ENCODE data around the gene ZNF865.

ZNF865 gene

GRCh38 chr19:55597501-55597921, 7.9 kb upstream of the ZNF865 start:
- no peak for DNase-seq (ENCODE audit: low read depth, low spot score)
- Histone ChIP-seq H3K9me3 (ENCODE audit: insufficient read depth, low read length) (no peaks in the 10 kb centered on the region), H3K36me3 (ENCODE audit: insufficient read depth, insufficient read length, low read length) (peaks cover 40% of the 10 kb centered on the region), H3K27me3 (ENCODE audit: insufficient read depth, insufficient read length) (no peaks in the 10 kb centered on the region), H3K4me3 (ENCODE audit: insufficient read length, low read depth) (no peak overlapping the region), H3K4me1 (ENCODE audit: insufficient read depth, insufficient read length) (no peaks in the 10 kb centered on the region), H3K9ac (ENCODE audit: insufficient read length, low read depth) (no peak overlapping the region)
- TF ChIP-seq YY1 (IDR thresholded peaks at IDR 0.05; ENCODE audit: insufficient read depth, insufficient read length) (no peak), SUZ12 (IDR thresholded peaks at IDR 0.05; ENCODE audit: extremely low read depth, insufficient read depth, insufficient read length) (no peak), ZNF274 (IDR thresholded peaks at IDR 0.05; ENCODE audit: low read depth, low read length) (no peak)

- Histone ChIP-seq H3K4me1 (ENCODE audit: insufficient read depth, insufficient read length) (no peaks in the 10 kb centered on the region), H3K9me3 (ENCODE audit: insufficient read depth, low read length) (no peaks in the 10 kb centered on the region), H3K27me3 (ENCODE audit: insufficient read depth, insufficient read length) (no peaks in the 10 kb centered on the region), H3K9ac (ENCODE audit: insufficient read length, low read depth) (no peak overlapping the region), H3K36me3 (ENCODE audit: insufficient read depth, insufficient read length, low read length) (peaks cover 37% of the 10 kb centered on the region), H3K4me3 (ENCODE audit: insufficient read length, low read depth) (no peak overlapping the region)
- no peak for DNase-seq (ENCODE audit: low read depth, low spot score)
- TF ChIP-seq SUZ12 (IDR thresholded peaks at IDR 0.05; ENCODE audit: extremely low read depth, insufficient read depth, insufficient read length) (no peak), ZNF274 (IDR thresholded peaks at IDR 0.05; ENCODE audit: low read depth, low read length) (no peak), YY1 (IDR thresholded peaks at IDR 0.05; ENCODE audit: insufficient read depth, insufficient read length) (no peak)
These were observed 7.4 kb upstream of the ZNF865 start for GRCh38 chr19:55598034-55598433.

- Histone ChIP-seq H3K9ac (ENCODE audit: insufficient read length, low read depth) (peak overlapping the region; percentile 77), H3K4me3 (ENCODE audit: insufficient read length, low read depth) (peak overlapping the region; percentile 75), H3K27me3 (ENCODE audit: insufficient read depth, insufficient read length) (no peaks in the 10 kb centered on the region), H3K9me3 (ENCODE audit: insufficient read depth, low read length) (no peaks in the 10 kb centered on the region), H3K36me3 (ENCODE audit: insufficient read depth, insufficient read length, low read length) (peaks cover 31% of the 10 kb centered on the region), H3K4me1 (ENCODE audit: insufficient read depth, insufficient read length) (no peaks in the 10 kb centered on the region)
- TF ChIP-seq SUZ12 (IDR thresholded peaks at IDR 0.05; ENCODE audit: extremely low read depth, insufficient read depth, insufficient read length) (no peak), YY1 (IDR thresholded peaks at IDR 0.05; ENCODE audit: insufficient read depth, insufficient read length) (no peak), ZNF274 (IDR thresholded peaks at IDR 0.05; ENCODE audit: low read depth, low read length) (no peak)
- peak; percentile 89 for DNase-seq (ENCODE audit: low read depth, low spot score)
These were observed 6.6 kb upstream of the ZNF865 start for GRCh38 chr19:55598719-55599467.

GRCh38 chr19:55599468-55599841, 6.0 kb upstream of the ZNF865 start, which contains the start of gene FIZ1:
FIZ1 (minus strand) TSS chr19:55599517; CDS start chr19:55597865, 1,652 bp downstream.
- Histone ChIP-seq H3K4me1 (ENCODE audit: insufficient read depth, insufficient read length) (no peaks in the 10 kb centered on the region), H3K9me3 (ENCODE audit: insufficient read depth, low read length) (no peaks in the 10 kb centered on the region), H3K36me3 (ENCODE audit: insufficient read depth, insufficient read length, low read length) (peaks cover 30% of the 10 kb centered on the region), H3K9ac (ENCODE audit: insufficient read length, low read depth) (peak within 1 kb of the TSS; percentile 97), H3K4me3 (ENCODE audit: insufficient read length, low read depth) (peak within 1 kb of the TSS; percentile 75), H3K27me3 (ENCODE audit: insufficient read depth, insufficient read length) (no peaks in the 10 kb centered on the region)
- TF ChIP-seq YY1 (IDR thresholded peaks at IDR 0.05; ENCODE audit: insufficient read depth, insufficient read length): no peak
- TF ChIP-seq ZNF274 (IDR thresholded peaks at IDR 0.05; ENCODE audit: low read depth, low read length): no peak
- no peak for TF ChIP-seq SUZ12 (IDR thresholded peaks at IDR 0.05; ENCODE audit: extremely low read depth, insufficient read depth, insufficient read length)
- peak; percentile 96 for DNase-seq (ENCODE audit: low read depth, low spot score)

- TF ChIP-seq YY1 (IDR thresholded peaks at IDR 0.05; ENCODE audit: insufficient read depth, insufficient read length) (peak; percentile 93), ZNF274 (IDR thresholded peaks at IDR 0.05; ENCODE audit: low read depth, low read length) (no peak)
- H3K9me3 ChIP-seq (ENCODE audit: insufficient read depth, low read length): no peaks in the 10 kb centered on the region
- H3K4me3 ChIP-seq (ENCODE audit: insufficient read length, low read depth): peak within 1 kb of the TSS; percentile 75
- H3K9ac ChIP-seq (ENCODE audit: insufficient read length, low read depth): peak within 1 kb of the TSS; percentile 97
- no peaks in the 10 kb centered on the region for H3K4me1 ChIP-seq (ENCODE audit: insufficient read depth, insufficient read length)
- peak; percentile 54 for DNase-seq (ENCODE audit: low read depth, low spot score)
- H3K27me3 ChIP-seq (ENCODE audit: insufficient read depth, insufficient read length): no peaks in the 10 kb centered on the region
- peaks cover 26% of the 10 kb centered on the region for H3K36me3 ChIP-seq (ENCODE audit: insufficient read depth, insufficient read length, low read length)
These were observed 5.4 kb upstream of the ZNF865 start, which contains the start of gene ZNF524 for GRCh38 chr19:55599842-55600661. ZNF524 (plus strand) TSS chr19:55600288; CDS start chr19:55602113, 1,825 bp downstream.

GRCh38 chr19:55600662-55601028, 4.8 kb upstream of the ZNF865 start:
- no peaks in the 10 kb centered on the region for H3K4me1 ChIP-seq (ENCODE audit: insufficient read depth, insufficient read length)
- H3K27me3 ChIP-seq (ENCODE audit: insufficient read depth, insufficient read length): no peaks in the 10 kb centered on the region
- no peak for DNase-seq (ENCODE audit: low read depth, low spot score)
- no peaks in the 10 kb centered on the region for H3K9me3 ChIP-seq (ENCODE audit: insufficient read depth, low read length)
- H3K36me3 ChIP-seq (ENCODE audit: insufficient read depth, insufficient read length, low read length): peaks cover 20% of the 10 kb centered on the region
- peak overlapping the region; percentile 57 for H3K4me3 ChIP-seq (ENCODE audit: insufficient read length, low read depth)
- TF ChIP-seq YY1 (IDR thresholded peaks at IDR 0.05; ENCODE audit: insufficient read depth, insufficient read length) (no peak), ZNF274 (IDR thresholded peaks at IDR 0.05; ENCODE audit: low read depth, low read length) (no peak), SUZ12 (IDR thresholded peaks at IDR 0.05; ENCODE audit: extremely low read depth, insufficient read depth, insufficient read length) (no peak)
- peak overlapping the region; percentile 80 for H3K9ac ChIP-seq (ENCODE audit: insufficient read length, low read depth)

- Histone ChIP-seq H3K4me1 (ENCODE audit: insufficient read depth, insufficient read length) (no peaks in the 10 kb centered on the region), H3K9me3 (ENCODE audit: insufficient read depth, low read length) (no peaks in the 10 kb centered on the region), H3K4me3 (ENCODE audit: insufficient read length, low read depth) (peak overlapping the region; percentile 57), H3K9ac (ENCODE audit: insufficient read length, low read depth) (peak overlapping the region; percentile 80), H3K36me3 (ENCODE audit: insufficient read depth, insufficient read length, low read length) (peaks cover 15% of the 10 kb centered on the region), H3K27me3 (ENCODE audit: insufficient read depth, insufficient read length) (no peaks in the 10 kb centered on the region)
- DNase-seq (ENCODE audit: low read depth, low spot score): no peak
- TF ChIP-seq SUZ12 (IDR thresholded peaks at IDR 0.05; ENCODE audit: extremely low read depth, insufficient read depth, insufficient read length): no peak
- TF ChIP-seq ZNF274 (IDR thresholded peaks at IDR 0.05; ENCODE audit: low read depth, low read length): no peak
- TF ChIP-seq YY1 (IDR thresholded peaks at IDR 0.05; ENCODE audit: insufficient read depth, insufficient read length): no peak
These were observed 4.4 kb upstream of the ZNF865 start for GRCh38 chr19:55601084-55601483.

All from NT2/D1 (cell line).